Stimulated activated CD8-positive, alpha-beta memory T cell treated with anti-CD3 and anti-CD28 coated beads, Interleukin-15, amount 100 ng/mL, for 1 hour (primary cell): Measurements from ENCODE around the gene LILRA5.
"Not testable (repeated sequence)": the region's sequence is repeated elsewhere in the genome, so short reads cannot be mapped to it uniquely, and the experiment has no call there.

Source experiments
- DNase-seq: peaks from one replicate; pipeline ENCODE4 v3.0.0-alpha.2; 2020; ENCODE audit warnings: low read depth

LILRA5 gene

DNA sequence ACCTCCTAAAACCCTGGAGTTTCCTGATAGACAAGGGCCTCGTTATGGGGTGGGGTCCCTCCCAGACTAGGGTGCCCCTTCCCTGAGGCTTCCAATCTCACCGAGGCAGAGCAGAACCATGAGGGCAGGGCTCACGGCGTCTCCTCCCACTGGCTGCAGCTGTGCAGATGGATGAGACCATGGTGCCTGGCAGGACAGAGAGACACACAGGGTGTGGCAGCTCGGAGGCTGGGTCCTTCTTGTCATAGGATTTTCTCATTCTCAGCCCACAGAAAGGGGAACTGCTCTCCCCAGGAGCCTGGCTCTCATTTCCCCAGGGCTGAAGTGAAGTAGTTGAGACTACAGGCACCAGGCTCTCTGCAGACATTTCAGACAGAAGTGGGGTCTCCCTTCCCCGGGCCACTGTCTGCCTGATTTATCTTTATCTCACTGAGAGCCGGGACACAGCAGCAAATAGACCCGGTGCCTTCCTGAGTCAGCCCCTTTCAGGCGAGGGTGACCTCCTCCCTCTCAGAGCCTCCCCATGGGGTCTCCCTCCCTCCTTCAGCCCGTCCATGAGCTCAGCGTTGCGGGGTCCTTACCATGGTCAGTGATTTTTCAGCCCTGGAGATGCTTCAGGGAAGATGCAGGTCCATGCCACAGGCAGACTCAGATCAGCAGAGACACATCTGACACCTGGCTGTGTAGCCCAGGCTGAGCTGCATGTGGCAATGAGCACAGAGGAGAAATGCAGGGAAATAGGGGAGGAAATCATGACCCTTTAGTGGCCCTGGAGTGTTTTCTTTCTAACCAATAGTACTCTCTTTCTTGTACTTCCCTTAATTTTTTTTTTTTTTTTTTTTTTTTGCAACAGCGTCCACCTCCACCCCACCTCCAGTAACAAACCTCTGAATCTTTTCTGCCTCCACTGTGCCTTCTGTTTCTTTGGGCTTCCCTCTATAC lies at the start of gene LILRA5:
Gene LILRA5 (minus strand): TSS at position 731 of the 942 bp plus-strand sequence. CDS start 147 bp downstream, at position 584.
- DNase-seq: no peak

GRCh38 chr19:54361680-54362422 lies 48.9 kb upstream of the LILRA5 start:
- not testable (repeated sequence) for DNase-seq

DNA sequence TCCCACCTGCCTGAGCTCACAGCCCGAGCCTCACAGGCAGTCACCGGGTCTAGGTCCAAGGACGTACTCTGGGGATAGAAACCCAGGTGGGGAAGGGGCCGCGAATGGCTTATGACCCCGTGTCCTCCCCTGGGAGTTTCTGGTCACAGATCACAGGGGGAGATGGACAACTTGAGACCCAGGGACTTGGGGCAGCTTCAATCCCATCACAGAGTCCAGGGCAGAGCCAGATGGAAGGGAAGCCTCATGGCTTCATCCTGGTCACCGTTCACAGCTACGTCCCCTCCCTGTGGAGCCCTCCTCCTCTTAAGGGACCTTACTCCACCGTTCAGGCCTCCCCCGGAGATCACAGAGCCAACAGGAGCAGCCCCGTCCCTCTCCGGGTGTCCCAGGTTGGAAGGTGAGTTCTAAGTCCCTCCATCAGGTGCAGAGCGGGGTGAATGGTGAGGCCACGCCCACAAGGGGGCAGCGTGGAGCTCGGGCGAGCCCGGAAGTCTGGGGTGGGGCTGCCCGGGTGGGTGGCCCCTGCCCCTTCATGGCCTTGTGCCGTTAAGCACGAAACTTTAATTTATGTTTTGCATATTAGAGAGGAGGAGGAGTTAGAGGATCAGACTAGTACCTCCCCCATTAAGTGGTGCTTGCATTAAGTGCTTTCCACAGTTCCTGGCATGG lies 46.3 kb upstream of the LILRA5 start:
- peak; percentile 43 for DNase-seq

DNA sequence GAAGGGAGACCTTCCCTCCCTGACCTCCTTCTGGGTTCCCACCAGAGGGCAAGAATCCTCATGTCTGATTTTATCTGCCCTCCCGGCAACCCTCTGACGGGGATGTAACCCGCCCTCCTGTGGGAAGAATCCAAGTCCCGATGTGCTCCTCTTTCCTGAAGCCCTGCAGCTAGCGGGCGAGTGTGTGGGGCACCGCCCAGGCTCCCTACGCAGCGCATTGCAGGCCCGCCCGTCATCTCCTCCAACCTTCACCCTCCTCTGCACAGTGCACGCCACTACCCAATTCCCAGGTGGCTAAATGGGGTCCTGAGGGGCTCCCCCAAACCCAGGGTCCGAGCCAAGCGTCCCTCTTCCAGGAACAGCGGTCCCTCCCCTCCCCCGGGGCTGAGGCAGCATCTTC lies 44.4 kb upstream of the LILRA5 start:
- no peak for DNase-seq

- DNase-seq: no peak
Observed at GRCh38 chr19:54356444-54357056, 43.6 kb upstream of the LILRA5 start.

GRCh38 chr19:54355675-54356074 lies 42.7 kb upstream of the LILRA5 start:
- DNase-seq: no peak

DNA sequence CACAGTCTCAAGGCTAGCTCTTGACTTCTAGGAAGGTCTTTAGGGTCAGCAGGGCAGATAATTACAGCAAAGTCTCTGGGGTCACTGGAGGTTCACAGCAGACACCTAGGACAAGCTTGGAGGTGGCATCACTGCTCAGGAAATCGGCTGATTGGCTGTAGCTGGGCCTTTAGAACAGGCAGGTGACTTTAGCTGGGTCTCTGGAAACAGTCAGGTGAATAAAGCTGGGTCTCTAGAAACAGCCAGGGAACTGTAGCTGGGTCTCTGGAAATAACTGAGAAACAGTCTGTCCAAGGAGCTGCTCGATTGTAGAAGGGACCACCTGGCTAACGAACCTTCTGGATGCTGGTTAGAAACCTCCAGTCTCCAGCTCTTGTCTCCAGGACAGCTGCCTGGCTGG lies 41.8 kb upstream of the LILRA5 start:
- DNase-seq: no peak

- no peak for DNase-seq
Observed at GRCh38 chr19:54352546-54352945, 39.6 kb upstream of the LILRA5 start.

GRCh38 chr19:54352041-54352440 lies 39.1 kb upstream of the LILRA5 start:
- no peak for DNase-seq

- DNase-seq: no peak
Observed at GRCh38 chr19:54351474-54351873, 38.5 kb upstream of the LILRA5 start.

DNA sequence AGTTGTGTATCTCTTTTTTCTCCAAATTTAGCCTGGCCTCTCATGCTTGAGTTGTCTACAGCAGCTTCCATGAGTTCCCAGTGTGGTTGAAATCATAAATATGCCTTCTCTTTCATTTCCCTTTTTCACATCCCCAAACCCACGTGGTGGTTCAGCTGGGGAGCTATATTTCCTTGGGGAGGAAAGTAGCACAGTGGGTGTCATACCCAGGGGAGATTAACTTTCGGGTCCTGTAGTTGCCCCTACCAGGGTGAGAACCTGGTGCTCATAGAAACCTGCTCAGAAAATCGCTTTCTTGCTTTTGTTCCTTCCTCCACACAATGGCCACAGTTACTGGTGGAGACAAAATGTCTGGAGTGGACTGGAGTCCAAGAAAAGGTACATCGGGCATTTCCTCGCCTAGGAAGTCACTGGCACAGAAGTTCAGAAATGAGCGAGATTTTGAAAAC lies 33.0 kb upstream of the LILRA5 start:
- DNase-seq: no peak

GRCh38 chr19:54343868-54344267 lies 30.9 kb upstream of the LILRA5 start:
- DNase-seq: no peak

DNA sequence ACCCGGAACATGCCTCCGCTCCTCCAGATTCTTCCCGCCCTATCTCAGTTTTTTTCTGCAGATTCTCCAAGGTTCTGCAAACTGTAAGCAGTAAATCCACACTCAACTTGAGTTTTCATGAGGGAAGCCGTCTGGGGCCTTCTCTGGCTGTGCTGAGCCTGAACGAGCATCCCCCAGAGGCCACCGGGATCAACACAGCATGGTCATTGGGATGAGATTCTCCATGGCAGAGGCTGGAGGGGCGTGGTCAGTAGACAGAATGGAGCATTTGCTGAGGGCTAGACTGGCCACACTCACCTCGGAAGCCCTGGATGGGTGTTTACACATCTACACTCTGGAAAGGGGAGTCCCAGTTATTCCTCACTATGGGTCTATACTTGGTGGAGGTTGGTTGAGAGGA lies 28.3 kb upstream of the LILRA5 start:
- no peak for DNase-seq

GRCh38 chr19:54339646-54340358 lies 26.8 kb upstream of the LILRA5 start:
- DNase-seq: no peak

- no peak for DNase-seq
Observed at GRCh38 chr19:54338521-54338920, 25.6 kb upstream of the LILRA5 start.

DNA sequence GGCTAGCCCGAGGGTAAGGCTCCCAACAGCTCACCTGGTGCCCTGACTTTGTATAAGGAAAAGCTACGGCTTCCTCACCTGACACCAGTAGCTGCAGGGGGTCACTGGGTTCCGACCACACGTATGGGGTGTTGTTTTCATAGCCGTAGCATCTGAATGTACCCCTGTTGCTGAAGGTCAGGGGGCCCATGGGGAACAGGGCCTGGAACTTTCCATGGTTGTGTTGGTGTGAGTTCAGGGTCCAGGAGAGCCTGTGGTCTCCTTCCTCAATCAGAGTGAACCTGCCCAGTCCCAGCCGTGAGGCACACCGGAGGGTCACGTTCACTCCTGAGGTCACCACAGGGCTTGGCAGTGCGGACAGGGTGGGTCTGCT lies 24.9 kb upstream of the LILRA5 start:
- DNase-seq: no peak

GRCh38 chr19:54336893-54337857 lies 24.2 kb upstream of the LILRA5 start:
- DNase-seq: no peak

- no peak for DNase-seq
Observed at GRCh38 chr19:54335979-54336892, 23.3 kb upstream of the LILRA5 start.

DNA sequence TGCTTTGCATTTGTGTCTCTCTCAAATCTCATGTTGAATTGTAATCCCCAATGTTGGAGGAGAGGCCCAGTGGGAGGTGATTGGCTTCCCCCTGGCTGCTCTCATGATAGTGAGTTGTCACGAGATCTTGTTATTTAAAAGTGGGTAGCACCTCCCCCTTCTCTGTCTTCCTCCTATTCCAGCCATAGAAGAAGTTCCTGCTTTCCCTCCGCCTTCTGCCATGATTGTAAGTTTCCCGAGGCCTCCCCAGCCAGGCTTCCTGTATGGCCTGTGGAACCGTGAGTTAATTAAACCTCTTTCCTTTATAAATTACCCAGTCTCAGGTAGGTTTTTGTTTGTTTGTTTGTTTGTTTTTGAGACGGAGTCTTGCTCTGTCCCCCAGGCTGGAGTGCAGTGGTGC lies 22.2 kb upstream of the LILRA5 start:
- DNase-seq: no peak
